ENCODE measurements around the gene AEBP1.

AEBP1 gene

GRCh38 chr7:44112231-44112996, 8.3 kb downstream of the AEBP1 start:
- no peak for TF ChIP-seq CTCF (IDR thresholded peaks at IDR 0.05; ENCODE audit: borderline replicate concordance, insufficient read depth, low read depth, low read length)
- H3K4me3 ChIP-seq (ENCODE audit: low read depth, low read length) = no peak overlapping the region

- no peak overlapping the region for H3K4me3 ChIP-seq (ENCODE audit: low read depth, low read length)
- no peak for TF ChIP-seq CTCF (IDR thresholded peaks at IDR 0.05; ENCODE audit: borderline replicate concordance, insufficient read depth, low read depth, low read length)
These were observed 9.0 kb downstream of the AEBP1 start for GRCh38 chr7:44112997-44113763.

- H3K4me3 ChIP-seq (ENCODE audit: low read depth, low read length) = no peak overlapping the region
- TF ChIP-seq CTCF (IDR thresholded peaks at IDR 0.05; ENCODE audit: borderline replicate concordance, insufficient read depth, low read depth, low read length) = no peak
These were observed 9.7 kb downstream of the AEBP1 start for GRCh38 chr7:44113764-44114354.

GRCh38 chr7:44114586-44115310, 10.6 kb downstream of the AEBP1 start:
- no peak overlapping the region for H3K4me3 ChIP-seq (ENCODE audit: low read depth, low read length)
- TF ChIP-seq CTCF (IDR thresholded peaks at IDR 0.05; ENCODE audit: borderline replicate concordance, insufficient read depth, low read depth, low read length) = no peak

- H3K4me3 ChIP-seq (ENCODE audit: low read depth, low read length) = no peak overlapping the region
These were observed 12.1 kb downstream of the AEBP1 start for GRCh38 chr7:44116087-44116788.

More at GRCh38 chr7:44116087-44116788, 12.1 kb downstream of the AEBP1 start:
- TF ChIP-seq CTCF (IDR thresholded peaks at IDR 0.05; ENCODE audit: borderline replicate concordance, insufficient read depth, low read depth, low read length) = no peak
